GM21423 (cell line): ENCODE data around the gene LCA5L.
"Not testable (repeated sequence)": the region's sequence is repeated elsewhere in the genome, so short reads cannot be mapped to it uniquely, and the experiment has no call there.

Source experiments
- ATAC-seq: cut with Tn5 transposase; IDR thresholded peaks from one replicate; pipeline ENCODE4 v1.9.1; 2021; ENCODE audit warnings: mild to moderate bottlenecking, moderate library complexity; ENCODE audit not compliant: unreplicated experiment

The LCA5L gene

DNA sequence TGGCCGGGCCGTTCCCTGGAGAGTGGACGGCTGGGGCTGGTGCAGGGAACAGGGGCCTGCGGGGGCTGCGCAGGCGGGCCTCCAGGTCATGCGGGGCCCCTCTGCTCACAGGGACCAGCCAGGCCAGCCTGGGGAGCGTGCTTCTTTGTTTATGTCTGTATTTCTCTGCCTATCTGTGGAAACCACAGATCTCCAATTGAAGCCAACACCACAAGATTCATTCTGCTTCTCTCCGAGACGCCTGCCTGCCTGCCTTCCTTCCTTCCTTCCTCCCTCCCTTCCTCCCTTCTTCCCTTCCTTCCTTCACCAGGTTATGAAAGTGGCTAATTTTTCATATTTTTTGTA lies 56.8 kb downstream of the LCA5L start:
- no peak for ATAC-seq

DNA sequence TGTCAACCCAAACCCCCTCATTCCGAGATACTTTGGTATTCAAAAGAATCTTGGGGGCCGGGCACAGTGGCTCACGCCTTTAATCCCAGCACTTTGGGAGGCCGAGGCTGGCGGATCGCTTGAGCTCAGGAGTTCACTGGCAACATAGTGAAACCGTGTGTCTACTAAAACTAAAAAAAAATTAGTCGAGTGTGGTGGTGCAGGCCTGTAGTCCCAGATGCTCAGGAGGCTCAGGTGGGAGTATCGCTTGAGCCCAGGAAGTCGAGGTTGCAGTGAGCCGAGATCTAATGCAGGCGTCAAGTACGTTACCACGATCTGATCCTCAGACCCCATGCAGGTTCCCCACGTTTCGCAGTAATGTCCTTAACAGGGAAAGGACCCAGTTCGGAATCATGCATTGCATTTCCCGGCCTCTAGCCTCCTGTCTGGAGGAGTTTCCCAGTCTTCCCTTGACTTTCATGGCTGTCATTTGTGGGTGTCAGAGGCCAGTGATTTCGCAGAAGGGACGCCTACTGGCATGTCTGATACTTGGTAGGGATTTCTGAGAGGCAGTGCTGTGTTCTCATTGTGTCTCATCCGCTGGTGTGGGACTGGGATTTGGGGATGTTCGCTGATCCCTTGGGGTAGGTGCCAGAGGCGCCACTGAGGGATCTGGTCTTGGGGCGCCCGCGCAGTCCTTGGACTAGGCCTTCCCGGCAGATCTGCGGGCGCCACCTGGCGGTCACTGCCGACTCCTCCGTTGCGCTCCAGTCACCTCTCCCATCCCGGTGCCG lies 57.4 kb downstream of the LCA5L start:
- ATAC-seq, result peak; percentile 67

GRCh38 chr21:39387461-39388037 lies 58.0 kb downstream of the LCA5L start:
- peak; percentile 70 for ATAC-seq

DNA sequence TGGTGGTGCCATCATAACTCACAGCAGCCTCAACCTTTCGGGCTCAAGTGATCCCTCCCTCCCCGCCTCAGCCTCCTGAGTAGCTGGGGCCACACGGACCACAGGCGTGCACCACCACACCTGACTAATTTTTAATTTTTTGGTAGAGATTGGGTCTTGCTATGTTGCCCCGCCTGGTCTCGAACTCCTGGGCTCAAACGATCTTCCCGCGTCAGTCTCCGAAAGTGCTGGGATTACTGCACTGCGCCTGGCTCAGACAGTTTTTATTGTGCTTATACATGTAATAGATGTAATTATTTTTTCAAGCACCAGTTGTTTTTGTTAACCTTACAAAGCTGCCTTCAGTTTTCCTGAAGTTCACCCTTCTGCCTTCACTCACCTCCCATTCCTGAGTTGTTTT lies 58.7 kb downstream of the LCA5L start:
- no peak for ATAC-seq

- no peak for ATAC-seq
These were observed 59.4 kb downstream of the LCA5L start for GRCh38 chr21:39386194-39386593.

GRCh38 chr21:39385299-39386145 lies 60.1 kb downstream of the LCA5L start:
- no peak for ATAC-seq

GRCh38 chr21:39384674-39385298 lies 60.8 kb downstream of the LCA5L start:
- ATAC-seq, result no peak

GRCh38 chr21:39382096-39382495 lies 63.5 kb downstream of the LCA5L start:
- ATAC-seq, result not testable (repeated sequence)

- ATAC-seq, result no peak
These were observed 64.6 kb downstream of the LCA5L start for GRCh38 chr21:39381009-39381408.

DNA sequence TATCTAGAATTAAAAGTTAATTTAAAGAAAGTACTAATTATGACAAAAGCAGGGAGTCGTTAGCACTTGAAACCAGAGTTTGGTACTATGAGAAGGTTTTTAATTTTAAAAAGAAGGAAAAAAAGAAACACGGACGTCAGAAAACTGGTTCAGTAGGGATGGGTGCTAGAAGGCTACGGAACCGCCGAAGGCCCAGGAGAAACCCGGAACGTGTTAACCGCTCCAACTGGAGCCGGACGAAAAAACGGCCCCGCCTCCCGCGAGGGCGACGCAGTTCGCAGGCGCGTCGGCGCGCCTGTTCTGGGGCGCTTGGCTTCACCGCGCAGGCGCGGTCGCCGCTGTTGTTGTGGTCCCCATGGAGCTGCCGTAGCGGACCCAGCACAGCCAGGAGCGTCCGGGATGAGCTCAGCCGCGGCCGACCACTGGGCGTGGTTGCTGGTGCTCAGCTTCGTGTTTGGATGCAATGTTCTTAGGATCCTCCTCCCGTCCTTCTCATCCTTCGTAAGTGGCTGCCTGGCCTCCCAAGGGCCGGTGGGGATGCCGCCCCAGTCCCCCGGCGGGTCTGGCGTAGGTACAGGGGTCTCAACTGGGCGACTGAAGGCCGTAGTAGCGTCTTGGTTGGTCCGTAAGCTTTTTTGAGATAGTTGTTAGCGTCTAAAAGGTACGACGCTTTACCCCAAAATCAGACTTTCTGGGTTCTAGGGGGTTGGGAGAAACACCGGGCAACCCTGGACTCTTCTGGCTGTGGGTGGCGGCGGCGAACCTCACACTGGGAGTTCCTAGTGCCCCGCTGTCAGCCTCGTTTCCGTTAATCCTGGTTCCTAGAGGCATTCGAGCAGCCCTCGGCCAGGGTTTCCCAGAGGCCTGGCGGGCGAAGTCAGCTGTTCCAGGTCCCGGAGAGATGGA lies 65.3 kb downstream of the LCA5L start:
- ATAC-seq, result peak; percentile 95

DNA sequence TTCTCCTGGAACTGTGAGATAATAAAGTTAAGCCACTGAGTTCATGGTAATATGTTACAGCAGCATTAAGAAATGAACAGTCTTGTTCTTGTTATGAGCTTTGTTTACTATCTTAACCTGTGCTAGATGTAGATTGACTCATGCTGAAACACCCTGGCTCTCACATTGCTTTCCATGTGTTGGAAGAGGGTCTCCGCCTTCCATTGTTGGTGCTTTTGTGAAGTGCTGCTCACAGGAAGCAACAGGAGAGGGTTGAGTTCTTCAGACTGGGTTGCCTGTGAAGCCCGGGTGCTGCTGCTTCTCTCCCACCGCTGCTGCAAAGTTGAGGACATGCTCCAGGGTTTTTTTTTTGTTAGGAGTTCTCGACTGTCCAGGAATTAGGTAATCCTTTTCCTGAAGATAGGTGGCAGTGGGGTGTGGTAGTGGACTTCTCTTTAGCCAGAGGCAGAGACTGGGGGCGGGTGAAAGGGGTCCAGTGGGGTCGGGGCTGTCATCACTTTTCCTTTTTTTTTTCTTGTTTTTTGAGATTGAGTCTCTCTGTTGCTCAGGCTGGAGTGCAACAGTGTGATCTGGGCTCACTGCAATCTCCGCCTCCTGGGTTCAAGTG lies 68.0 kb downstream of the LCA5L start:
- ATAC-seq, result no peak

- no peak for ATAC-seq
These were observed 70.1 kb downstream of the LCA5L start for GRCh38 chr21:39375446-39375845.

GRCh38 chr21:39374046-39374445 lies 71.5 kb downstream of the LCA5L start:
- no peak for ATAC-seq

- ATAC-seq, result no peak
These were observed 71.9 kb downstream of the LCA5L start for GRCh38 chr21:39373634-39374033.

GRCh38 chr21:39369896-39370288 lies 75.7 kb downstream of the LCA5L start:
- not testable (repeated sequence) for ATAC-seq

GRCh38 chr21:39367783-39368182 lies 77.8 kb downstream of the LCA5L start:
- no peak for ATAC-seq

- ATAC-seq, result no peak
These were observed 79.0 kb downstream of the LCA5L start for GRCh38 chr21:39366563-39366962.

DNA sequence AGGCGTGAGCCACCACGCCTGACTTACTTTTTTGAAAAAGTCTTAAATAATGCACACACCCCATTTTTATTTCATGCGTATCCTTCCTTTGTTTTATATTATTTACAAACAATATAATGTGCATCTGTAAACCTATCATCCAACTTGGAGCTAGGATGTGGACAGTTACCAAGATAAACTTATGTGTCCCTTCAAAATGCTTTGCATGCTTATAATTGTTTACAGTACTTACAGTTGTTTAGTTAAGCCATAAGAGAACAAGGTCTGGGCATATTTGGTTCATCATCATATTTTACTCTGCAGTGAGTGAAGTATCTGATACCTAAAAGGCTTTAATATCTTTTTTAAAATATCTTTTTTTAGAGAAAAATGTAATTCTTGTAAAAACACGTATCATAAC lies 80.6 kb downstream of the LCA5L start:
- ATAC-seq, result no peak

DNA sequence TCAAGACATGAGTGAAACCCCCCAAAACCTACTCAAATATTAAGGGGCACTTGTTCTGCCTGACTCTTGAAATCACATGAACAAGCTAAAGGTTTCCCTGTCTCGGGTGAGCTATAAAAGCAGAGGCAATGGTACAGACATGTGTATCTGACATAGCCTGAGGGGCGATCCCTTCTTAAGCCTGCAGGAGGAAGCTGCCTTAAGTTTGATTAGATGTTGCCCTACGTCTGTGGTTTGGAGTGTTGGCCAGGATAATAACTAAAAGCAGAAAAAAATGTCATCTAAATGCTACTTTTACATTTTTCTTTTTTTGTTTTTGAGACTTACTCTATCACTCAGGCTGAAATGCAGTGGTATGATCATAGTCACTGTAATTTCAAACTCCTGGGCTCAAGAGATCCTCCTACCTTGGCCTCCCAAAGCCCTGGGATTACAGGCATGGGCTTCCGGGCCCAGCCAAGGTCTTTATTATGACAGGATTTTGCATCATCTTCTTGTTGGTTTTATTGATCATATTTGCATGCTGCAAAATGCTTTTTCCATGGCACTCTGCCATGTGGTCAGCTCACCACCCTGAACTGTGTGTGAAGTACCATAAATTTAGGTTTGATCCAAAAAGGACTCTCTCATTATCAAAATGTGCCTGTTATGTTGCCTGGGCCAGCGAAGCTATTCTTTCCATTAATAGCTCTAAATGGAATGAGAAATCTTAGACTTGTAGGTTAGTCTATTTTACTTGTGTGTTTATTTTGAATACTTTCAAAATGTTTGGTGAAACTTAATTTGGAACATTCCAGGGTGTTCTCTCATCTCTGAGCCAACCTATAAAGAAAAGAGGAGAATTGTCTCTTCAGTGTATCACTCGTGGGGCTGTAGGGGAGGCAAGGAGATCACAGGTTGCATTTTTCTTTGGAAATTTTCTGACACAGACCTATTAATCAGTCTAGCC lies 81.7 kb downstream of the LCA5L start:
- no peak for ATAC-seq
